Cardiac septum (tissue), 1 donor: ENCODE data around the gene RPS16. TPM values are rescaled to one million over a fixed set of nuclear protein-coding genes. Genes with fewer than 3 reads are reported as not detected.

Experiments
- DNase-seq: peaks from one replicate; pipeline ENCODE4 v3.0.0-alpha.2; 2020; ENCODE audit warnings: low spot score
- intact Hi-C: fragments of 100-400 bp; cut with DNase I; formaldehyde crosslinking; loops from one replicate; pipeline ENCODE4 v1.14.0; 2022
- total RNA-seq: library from RNA; stranded (reverse); fragmentation: NEBNext Ultra II Directional; extraction: Animal tissue kit (Norgen Biotek cat#: 25700); gene quantifications from one replicate; pipeline ENCODE4 v1.2.1, GENCODE V29; 2021
- donor health status: DM: no; HTN: no; CAD: no.

Gene RPS16
- total RNA-seq, 1 donor from 2014 or later: 1,084 TPM

DNA sequence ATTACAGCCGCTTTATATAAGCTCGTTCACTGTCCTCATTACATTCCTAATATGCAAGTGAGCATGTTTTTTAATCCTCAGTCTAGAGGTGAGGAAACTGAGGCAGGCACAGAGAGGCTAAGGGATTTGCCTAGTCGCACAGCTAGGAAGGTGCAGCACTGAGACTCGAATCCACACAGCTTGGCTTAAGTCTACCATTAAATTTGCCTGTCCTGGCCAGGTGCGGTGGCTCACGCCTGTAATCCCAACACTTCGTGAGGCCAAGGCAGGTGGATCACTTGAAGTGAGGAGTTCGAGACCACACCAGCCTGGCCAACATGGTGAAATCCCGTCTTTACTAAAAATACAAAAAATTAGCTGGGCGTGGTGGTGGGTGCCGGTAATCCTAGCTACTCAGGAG is 8.0 kb downstream of the RPS16 start:
- DNase-seq: no peak
- intact Hi-C loops: no loop called here

- intact Hi-C loops: no loop called here
- DNase-seq: no peak
Measured at GRCh38 chr19:39426170-39426569, 9.6 kb downstream of the RPS16 start.

- no peak for DNase-seq
- intact Hi-C loops: no loop called here
Measured at GRCh38 chr19:39425744-39426143, 10.0 kb downstream of the RPS16 start.

DNA sequence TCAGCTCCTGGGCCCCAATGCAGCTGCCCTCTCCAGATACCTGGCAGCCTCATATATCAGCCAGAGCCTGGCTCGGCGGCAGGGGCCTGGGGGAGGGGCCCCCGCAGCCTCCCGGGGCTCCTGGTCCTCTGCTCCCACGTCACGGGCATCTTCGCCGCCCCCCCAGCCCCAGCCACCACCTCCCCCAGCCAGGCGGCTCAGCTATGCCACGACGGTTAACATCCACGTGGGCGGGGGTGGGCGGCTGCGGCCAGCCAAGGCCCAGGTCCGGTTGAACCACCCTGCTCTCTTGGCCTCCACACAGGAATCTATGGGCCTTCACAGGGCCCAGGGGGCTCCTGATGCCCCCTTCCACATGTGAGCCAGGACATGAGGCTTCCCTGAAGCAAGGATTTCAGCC is 10.8 kb downstream of the RPS16 start:
- intact Hi-C loops: no loop called here
- no peak for DNase-seq

DNA sequence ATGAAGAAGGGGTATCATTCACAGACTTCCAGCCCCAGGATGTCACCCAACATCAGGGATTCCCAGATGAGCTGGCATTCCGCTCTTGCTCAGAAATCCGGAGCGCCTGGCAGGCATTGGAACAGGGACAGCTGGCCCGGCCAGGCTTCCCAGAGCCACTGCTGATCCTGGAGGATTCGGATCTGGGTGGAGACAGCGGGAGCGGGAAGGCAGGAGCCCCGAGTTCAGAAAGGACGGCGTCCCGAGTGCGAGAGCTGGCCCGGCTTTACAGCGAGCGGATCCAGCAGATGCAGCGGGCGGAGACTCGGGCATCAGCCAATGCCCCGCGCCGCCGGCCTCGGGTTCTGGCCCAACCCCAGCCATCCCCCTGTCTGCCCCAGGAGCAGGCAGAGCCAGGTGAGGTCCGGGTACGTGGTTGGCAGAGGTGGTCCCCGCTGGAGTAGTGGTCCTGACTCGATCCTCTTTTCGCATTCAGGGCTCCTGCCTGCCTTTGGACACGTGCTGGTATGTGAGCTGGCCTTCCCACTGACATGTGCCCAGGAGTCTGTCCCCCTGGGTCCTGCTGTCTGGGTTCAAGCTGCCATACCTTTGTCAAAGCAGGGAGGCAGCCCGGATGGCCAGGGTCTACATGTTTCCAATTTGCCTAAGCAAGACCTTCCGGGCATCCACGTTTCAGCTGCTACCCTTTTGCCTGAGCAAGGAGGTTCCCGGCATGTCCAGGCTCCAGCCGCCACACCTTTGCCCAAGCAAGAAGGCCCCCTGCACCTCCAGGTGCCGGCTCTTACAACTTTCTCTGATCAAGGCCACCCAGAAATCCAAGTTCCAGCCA is 12.3 kb downstream of the RPS16 start:
- DNase-seq: no peak

GRCh38 chr19:39422020-39422419 is 13.7 kb downstream of the RPS16 start:
- DNase-seq: no peak
- intact Hi-C loops: no loop called here

More for the DNA sequence above, 12.3 kb downstream of the RPS16 start:
- intact Hi-C loops: no loop called here

GRCh38 chr19:39420769-39421168 is 15.0 kb downstream of the RPS16 start:
- intact Hi-C loops: no loop called here

DNA sequence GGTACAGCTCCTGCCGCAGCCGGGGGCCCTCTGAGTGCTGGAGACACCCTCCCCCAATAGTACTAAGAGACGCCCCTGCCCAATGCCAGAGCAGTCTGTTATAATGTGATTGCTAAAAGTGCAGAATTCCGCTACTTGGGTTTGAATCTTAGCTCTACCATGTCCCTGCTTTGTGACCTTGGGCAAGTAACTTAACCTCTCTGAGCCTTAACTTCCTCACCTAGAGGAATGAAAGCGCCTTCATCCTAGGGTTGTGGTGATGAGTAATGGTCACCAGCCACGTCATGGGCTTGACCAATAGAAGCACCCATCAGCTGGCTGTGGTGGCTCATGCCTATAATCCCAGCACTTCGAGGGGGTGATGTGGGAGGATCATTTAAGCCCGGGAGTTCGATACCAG is 16.7 kb downstream of the RPS16 start:
- intact Hi-C loops: loop anchor here (10.0 kb wide), 2 partner anchors 294 to 1296 kb away; partner anchors contain the start of genes COQ8B, ITPKC and PAK4
- no peak for DNase-seq

More at GRCh38 chr19:39420769-39421168, 15.0 kb downstream of the RPS16 start:
- DNase-seq: no peak

DNA sequence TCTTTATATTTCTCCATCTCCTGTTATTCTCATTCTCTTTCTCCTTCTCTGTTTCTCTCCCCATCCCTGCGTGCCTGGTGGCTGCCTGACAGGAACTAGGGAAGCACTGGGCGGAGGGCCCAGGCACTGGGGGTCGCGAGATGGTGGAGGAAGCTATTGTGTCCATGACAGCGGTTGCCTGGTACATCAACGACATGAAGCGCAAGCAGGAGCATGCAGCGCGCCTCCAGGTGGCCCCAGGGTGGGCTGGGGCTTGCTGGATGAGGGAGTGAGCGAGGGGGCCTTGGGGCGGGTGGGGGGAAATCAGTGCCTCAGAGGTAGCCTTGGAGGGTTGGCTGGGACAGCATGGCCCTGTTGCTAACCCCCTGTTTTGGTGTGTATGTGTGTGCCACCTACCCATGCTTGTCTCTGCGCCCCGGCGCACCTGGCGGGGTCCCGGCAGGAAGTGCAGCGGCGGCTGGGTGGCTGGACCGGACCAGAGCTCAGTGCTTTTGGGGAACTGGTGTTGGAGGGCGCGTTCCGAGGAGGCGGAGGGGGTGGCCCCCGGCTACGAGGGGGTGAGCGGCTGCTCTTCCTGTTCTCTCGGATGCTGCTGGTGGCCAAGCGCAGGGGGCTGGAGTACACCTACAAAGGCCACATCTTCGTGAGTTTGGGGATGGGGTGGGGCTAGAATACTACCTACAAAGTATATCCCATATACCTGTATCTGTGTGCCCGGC is 18.1 kb downstream of the RPS16 start:
- intact Hi-C loops: loop anchor here (10.0 kb wide), 2 partner anchors 293 to 1297 kb away; partner anchors contain the start of genes COQ8B, ITPKC and PAK4
- DNase-seq: no peak

- DNase-seq: no peak
- intact Hi-C loops: loop anchor here (10.0 kb wide), 2 partner anchors 292 to 1298 kb away; partner anchors contain the start of genes COQ8B, ITPKC and PAK4
Measured at GRCh38 chr19:39416152-39417120, 19.3 kb downstream of the RPS16 start.

DNA sequence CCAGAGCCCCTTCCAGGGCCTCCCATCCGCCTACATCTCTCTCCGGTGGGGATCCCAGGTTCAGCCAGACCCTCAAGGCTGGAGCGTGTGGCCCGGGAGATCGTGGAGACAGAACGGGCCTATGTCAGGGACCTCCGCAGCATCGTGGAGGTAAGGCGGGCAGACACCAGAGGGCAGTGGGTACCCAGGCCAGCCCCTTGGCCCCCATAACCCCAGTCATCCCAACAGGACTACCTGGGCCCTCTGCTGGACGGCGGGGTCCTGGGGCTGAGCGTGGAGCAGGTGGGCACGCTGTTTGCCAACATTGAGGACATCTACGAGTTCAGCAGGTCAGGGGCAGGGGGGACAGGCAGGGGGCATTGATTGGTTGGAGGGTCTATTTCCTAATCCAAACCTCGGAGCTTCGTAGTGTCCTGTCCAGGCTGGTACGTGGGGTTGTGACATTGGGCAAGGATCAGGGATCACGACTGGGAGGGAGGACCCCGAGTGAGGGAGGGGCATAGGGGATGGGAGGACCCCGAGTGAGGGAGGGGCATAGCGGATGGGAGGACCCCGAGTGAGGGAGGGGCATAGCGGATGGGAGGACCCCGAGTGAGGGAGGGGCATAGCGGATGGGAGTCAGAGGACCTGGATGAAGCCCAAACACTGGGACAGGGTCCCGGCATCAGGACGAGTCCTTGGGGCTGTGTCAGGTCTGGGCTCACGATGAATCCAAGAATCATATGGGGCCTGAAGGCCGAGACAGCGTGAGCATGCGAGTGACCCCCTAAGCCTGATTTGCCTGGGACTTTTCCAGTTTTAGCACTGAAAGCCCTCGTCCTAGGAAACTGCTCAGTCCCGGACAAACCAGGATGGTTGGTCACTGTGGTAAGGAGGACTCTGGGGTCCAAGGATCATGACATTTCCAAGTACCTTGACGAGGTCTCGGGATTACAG is 20.4 kb downstream of the RPS16 start:
- no peak for DNase-seq
- intact Hi-C loops: loop anchor here (10.0 kb wide), 2 partner anchors 291 to 1299 kb away; partner anchors contain the start of genes COQ8B, ITPKC and PAK4

DNA sequence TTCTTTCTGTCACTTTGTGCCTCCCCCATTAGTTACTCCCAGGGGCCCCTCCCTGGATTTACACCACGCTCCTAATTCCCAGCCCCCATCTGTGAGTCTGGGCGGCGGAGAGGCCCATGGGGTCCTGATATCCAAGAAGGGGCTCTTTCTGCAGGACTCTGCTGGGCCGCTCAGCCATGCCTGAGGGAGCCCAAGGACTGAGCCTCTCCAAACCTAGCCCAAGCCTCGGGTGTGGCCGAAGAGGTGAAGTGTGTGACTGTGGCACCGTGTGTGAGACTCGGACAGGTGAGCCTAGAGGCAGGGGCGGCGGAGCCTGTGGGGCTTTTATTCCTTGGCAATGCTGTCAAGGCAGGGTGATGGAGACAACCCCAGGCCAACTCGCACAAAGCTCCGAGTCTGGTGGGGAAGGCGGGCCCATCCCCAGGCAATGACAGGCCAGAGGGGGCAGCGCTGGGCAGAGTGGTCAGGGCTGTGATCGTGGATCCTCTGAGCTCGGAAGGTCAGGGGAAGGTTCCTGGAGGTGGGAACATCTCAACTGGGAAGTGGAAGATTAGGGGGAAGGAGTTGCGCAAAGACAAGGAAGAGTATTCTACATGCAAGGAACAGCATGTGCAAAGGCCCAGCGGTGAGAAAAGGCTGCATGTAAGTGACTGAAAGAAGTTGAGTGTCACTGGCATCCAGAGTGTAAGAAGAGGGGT is 21.7 kb downstream of the RPS16 start:
- intact Hi-C loops: loop anchor here (5.0 to 10.0 kb wide), 3 partner anchors 72 to 1301 kb away; partner anchors contain the start of genes COQ8B, ITPKC, PAK4 and SAMD4B

GRCh38 chr19:39413272-39413910 is 22.4 kb downstream of the RPS16 start:
- peak; percentile 89 for DNase-seq
- intact Hi-C loops: loop anchor here (5.0 to 10.0 kb wide), 3 partner anchors 71 to 1301 kb away; partner anchors contain the start of genes COQ8B, ITPKC, PAK4 and SAMD4B

More for the DNA sequence above, 21.7 kb downstream of the RPS16 start:
- DNase-seq: no peak

DNA sequence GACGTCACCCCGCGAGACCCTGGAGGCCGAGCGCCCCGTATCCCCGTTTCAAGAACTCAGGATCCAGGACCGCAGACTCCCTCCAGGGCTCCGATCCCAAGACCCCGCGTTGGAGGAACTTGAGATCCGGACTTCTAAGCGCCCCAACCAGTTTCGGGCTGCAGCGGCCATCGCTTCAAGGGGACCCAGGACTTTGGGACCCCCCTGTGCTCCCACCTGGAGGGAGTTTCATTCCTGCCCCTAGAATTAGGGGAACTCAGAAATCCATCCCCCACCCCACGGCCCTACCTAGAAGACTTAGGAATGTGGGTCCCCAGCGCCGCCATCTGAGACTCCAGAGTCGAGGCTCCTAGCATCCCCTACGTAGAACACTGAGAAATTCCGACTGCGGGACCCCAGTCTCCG is 22.9 kb downstream of the RPS16 start:
- intact Hi-C loops: loop anchor here (5.0 to 10.0 kb wide), 3 partner anchors 71 to 1302 kb away; partner anchors contain the start of genes COQ8B, ITPKC, PAK4 and SAMD4B
- no peak for DNase-seq

GRCh38 chr19:39412100-39412866 is 23.5 kb downstream of the RPS16 start, which contains the start of gene PLEKHG2:
PLEKHG2 (plus strand) TSS chr19:39412669; CDS start chr19:39414087, 1,418 bp downstream.
- peak; percentile 97 for DNase-seq
- intact Hi-C loops: loop anchor here (5.0 to 10.0 kb wide), 3 partner anchors 70 to 1303 kb away; partner anchors contain the start of genes COQ8B, ITPKC, PAK4 and SAMD4B

GRCh38 chr19:39411832-39412099 is 24.0 kb downstream of the RPS16 start:
- peak; percentile 92 for DNase-seq
- intact Hi-C loops: loop anchor here (1.0 to 10.0 kb wide), 5 partner anchors 9 to 1303 kb away; partner anchors contain the start of genes COQ8B, ITPKC, PAK4 and SAMD4B
